ENCODE data around the gene GDPD4.

Gene GDPD4

DNA sequence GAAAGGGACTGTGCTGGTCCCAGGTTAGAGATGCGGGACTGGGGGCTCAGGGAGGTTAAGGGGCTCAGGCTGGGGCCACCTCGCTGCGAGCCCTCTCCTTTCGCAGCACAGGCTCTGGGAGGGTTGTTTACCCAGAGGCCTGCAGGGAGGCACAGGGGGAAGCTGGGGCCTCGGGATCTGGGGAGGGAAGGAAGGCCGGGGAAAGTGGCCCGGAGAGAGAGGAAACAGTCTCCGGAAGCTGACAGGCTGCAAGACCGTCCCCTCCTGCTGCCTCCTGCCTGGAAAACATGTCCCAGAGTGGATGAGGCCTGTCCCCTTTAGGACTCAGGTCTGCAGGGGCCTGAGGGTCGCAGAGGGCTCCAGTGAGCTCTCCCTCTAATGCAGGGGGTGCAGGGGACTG lies 128.0 kb downstream of the GDPD4 start:
- no peak for DNase-seq (ENCODE audit: low spot score)

DNA sequence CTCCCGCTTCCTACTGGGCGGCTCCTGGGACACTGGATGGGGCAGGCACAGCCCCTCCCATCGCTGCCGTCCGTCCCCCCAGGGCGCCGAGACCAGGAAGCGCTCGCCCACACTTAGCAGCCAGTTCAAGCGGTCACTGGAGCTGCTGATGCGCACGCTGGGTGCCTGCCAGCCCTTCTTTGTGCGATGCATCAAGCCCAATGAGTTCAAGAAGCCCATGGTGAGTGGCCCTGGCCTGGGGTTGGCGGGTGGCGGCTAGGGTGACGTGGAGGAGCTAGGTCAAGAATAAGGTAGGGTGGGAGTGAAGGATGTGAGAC lies 128.9 kb downstream of the GDPD4 start:
- no peak for DNase-seq (ENCODE audit: low spot score)

DNA sequence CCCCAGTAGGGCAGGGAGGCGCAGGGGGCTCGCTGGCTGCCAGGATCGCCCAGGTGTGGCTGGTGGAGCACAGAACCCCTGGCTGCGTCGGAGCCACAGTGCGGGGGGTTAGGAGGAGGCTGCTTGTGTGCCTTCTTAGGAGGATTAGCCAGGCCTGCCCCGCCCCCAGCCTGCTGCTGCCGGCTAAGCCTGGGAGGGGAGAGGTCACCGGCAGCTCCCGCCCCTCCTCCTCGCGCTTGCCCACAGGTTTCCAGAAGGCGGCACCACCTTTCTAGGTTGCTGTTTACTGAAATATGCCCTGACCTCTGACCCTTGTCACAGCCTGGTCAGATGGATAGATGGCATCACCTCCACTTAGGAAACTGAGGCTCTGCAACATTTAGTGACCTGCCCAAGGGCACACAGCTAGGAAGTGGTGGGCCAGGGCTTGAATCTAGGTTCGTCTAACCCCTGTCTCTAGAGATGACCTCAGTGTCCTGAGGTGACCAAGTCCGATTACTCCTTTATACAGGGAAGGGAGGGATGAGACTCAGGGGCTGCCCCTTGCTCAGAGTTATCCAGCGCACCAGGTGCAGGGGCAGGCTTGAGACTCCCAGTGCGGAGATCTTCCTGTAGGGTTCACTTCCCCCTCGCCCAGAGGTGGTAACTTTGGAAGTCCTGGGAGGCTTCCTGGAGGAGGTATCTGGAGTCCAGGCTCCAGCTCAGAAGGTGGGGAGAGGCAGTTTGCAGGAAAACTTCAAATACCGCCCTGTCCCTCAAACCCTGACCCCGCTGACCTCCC lies 129.4 kb downstream of the GDPD4 start:
- no peak for DNase-seq (ENCODE audit: low spot score)

DNA sequence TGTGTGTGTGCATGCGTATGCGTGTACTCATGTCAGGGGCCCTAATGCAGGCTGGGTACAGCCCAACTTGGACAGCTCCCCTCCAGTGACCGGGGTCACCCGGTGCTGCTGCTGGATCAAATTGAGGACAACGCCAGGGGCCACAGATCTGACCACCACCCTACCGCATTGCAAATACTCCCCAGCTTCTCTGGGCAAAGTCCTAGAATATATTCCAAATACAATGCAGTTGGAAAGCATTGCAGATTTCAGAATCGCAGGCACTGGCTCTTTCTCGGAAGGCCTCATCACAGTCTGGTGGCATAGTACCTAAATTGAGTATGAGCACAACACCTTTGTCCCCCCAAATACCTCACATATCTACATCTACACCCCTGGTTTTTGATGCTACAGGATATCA lies 130.2 kb downstream of the GDPD4 start:
- no peak for DNase-seq (ENCODE audit: low spot score)

DNA sequence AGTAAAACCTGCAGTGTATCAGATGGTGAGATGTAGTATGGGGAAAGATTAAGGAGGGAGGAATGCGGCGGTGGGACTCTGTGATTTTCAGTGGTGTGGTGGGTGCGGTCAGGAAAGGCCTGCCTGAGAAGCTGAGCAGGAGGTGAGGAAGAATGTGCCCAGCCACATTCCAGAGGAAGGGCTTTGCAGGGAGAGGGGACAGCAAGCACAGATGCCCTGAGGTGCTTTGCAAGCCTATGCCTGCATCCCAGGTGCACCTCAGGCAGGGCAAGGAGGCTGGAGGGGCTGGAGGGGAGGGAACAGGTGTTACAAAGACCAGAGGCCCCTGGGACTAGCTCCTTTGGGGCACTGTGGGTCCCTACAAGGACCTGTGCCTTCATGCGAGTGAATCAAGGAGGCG lies 131.4 kb downstream of the GDPD4 start:
- DNase-seq (ENCODE audit: low spot score) = no peak

DNA sequence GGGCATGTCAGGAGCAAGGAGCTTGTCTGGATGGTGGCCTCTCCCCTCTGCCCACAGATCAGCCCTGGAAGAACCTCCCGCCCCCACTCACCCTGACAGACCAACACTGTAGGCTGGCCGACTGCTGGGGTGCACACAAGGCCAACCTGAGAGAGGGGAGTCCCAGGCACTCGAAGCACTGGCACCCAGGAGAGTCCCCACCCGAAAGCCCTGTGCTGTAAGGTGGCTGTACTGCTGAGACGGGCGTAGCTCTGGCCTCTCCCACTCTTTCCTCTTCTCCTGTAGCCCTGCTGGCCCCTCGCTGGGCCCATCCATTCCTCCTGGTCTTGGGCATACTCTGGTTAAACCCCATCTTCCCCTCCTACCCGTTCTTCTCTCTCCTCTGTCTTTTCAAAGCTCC lies 133.7 kb downstream of the GDPD4 start:
- DNase-seq (ENCODE audit: low spot score) = no peak

DNA sequence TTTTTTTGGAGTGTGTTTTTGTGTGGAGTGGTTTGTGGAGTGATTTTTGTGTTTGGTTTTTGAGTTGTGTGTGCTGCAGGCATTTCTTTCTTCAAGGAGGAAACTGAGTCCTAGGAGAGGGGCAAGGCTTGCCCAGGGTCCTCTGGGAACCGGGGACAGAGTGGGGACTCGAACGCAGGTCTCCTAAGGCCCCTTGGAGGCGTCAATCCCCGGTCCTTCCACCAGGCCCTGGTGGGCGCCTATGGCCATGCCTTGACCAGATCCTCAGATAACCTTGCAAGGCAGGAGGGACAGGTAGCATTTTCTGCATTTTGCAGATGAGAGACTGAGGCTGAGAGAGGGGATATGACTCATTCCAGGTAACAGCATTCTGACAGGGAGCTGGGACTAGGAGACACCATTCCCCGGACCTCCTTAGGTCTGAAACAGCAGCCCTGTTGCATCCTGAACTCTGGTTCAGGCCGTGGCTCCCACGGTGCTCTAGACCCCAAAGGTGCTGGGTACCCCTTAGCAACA lies 134.3 kb downstream of the GDPD4 start:
- no peak for DNase-seq (ENCODE audit: low spot score)

Data from Ammon's horn (tissue), 1 donor.